ENCODE data around the gene SH2D4B.

The SH2D4B gene

GRCh38 chr10:80596391-80597257, 58.9 kb downstream of the SH2D4B start:
- no peak overlapping the region for H3K4me3 ChIP-seq (ENCODE audit: low read depth, low read length)
- peak; percentile 89 for TF ChIP-seq CTCF (IDR thresholded peaks at IDR 0.05; ENCODE audit: control insufficient read depth, extremely low read depth, insufficient read depth)
- peak; percentile 17 for DNase-seq (ENCODE audit: low read depth)

- no peak overlapping the region for H3K4me3 ChIP-seq (ENCODE audit: low read depth, low read length)
- TF ChIP-seq CTCF (IDR thresholded peaks at IDR 0.05; ENCODE audit: control insufficient read depth, extremely low read depth, insufficient read depth) = no peak
- no peak for DNase-seq (ENCODE audit: low read depth)
Measured at GRCh38 chr10:80598084-80598798, 60.5 kb downstream of the SH2D4B start.

GRCh38 chr10:80598951-80599350, 61.2 kb downstream of the SH2D4B start:
- H3K4me3 ChIP-seq (ENCODE audit: low read depth, low read length) = no peak overlapping the region
- DNase-seq (ENCODE audit: low read depth) = no peak
- no peak for TF ChIP-seq CTCF (IDR thresholded peaks at IDR 0.05; ENCODE audit: control insufficient read depth, extremely low read depth, insufficient read depth)

GRCh38 chr10:80599424-80599847, 61.7 kb downstream of the SH2D4B start:
- TF ChIP-seq CTCF (IDR thresholded peaks at IDR 0.05; ENCODE audit: control insufficient read depth, extremely low read depth, insufficient read depth) = peak; percentile 84
- DNase-seq (ENCODE audit: low read depth) = peak; percentile 23
- H3K4me3 ChIP-seq (ENCODE audit: low read depth, low read length) = no peak overlapping the region

GRCh38 chr10:80600256-80600655, 62.6 kb downstream of the SH2D4B start:
- no peak for TF ChIP-seq CTCF (IDR thresholded peaks at IDR 0.05; ENCODE audit: control insufficient read depth, extremely low read depth, insufficient read depth)
- no peak for DNase-seq (ENCODE audit: low read depth)
- no peak overlapping the region for H3K4me3 ChIP-seq (ENCODE audit: low read depth, low read length)

GRCh38 chr10:80602881-80603280, 65.2 kb downstream of the SH2D4B start:
- TF ChIP-seq CTCF (IDR thresholded peaks at IDR 0.05; ENCODE audit: control insufficient read depth, extremely low read depth, insufficient read depth) = no peak
- H3K4me3 ChIP-seq (ENCODE audit: low read depth, low read length) = no peak overlapping the region
- no peak for DNase-seq (ENCODE audit: low read depth)

All from LNCaP clone FGC (cell line).